ENCODE results near the gene ATP1B4.

The ATP1B4 gene

GRCh38 chrX:120361764-120362305 is at the start of gene ATP1B4:
ATP1B4 (plus strand) TSS chrX:120362089; CDS start chrX:120362169, 80 bp downstream.
- DNase-seq, result no peak

- DNase-seq, result no peak
Observed at GRCh38 chrX:120315776-120316175, 46.1 kb upstream of the ATP1B4 start.

- no peak for DNase-seq
Observed at GRCh38 chrX:120316587-120317283, 45.2 kb upstream of the ATP1B4 start.

GRCh38 chrX:120318411-120318810 is 43.5 kb upstream of the ATP1B4 start:
- DNase-seq, result no peak

- no peak for DNase-seq
Observed at GRCh38 chrX:120321520-120322281, 40.2 kb upstream of the ATP1B4 start.

GRCh38 chrX:120331116-120331515 is 30.8 kb upstream of the ATP1B4 start:
- no peak for DNase-seq

- no peak for DNase-seq
Observed at GRCh38 chrX:120332394-120332793, 29.5 kb upstream of the ATP1B4 start.

GRCh38 chrX:120334151-120334550 is 27.7 kb upstream of the ATP1B4 start:
- DNase-seq, result no peak

GRCh38 chrX:120334603-120335002 is 27.3 kb upstream of the ATP1B4 start:
- DNase-seq, result peak; percentile 17

GRCh38 chrX:120335289-120335688 is 26.6 kb upstream of the ATP1B4 start:
- DNase-seq, result peak; percentile 41

GRCh38 chrX:120336899-120337298 is 25.0 kb upstream of the ATP1B4 start:
- no peak for DNase-seq

GRCh38 chrX:120344566-120344965 is 17.3 kb upstream of the ATP1B4 start:
- peak; percentile 4 for DNase-seq

- DNase-seq, result no peak
Observed at GRCh38 chrX:120350450-120351138, 11.3 kb upstream of the ATP1B4 start.

GRCh38 chrX:120356084-120356483 is 5.8 kb upstream of the ATP1B4 start:
- DNase-seq, result no peak

GRCh38 chrX:120357186-120357585 is 4.7 kb upstream of the ATP1B4 start:
- no peak for DNase-seq

GRCh38 chrX:120358737-120359456 is 3.0 kb upstream of the ATP1B4 start:
- no peak for DNase-seq

- DNase-seq, result peak; percentile 48
Observed at GRCh38 chrX:120365320-120365719, 3.4 kb downstream of the ATP1B4 start.

- no peak for DNase-seq
Observed at GRCh38 chrX:120365968-120366367, 4.1 kb downstream of the ATP1B4 start.

GRCh38 chrX:120366794-120367193 is 4.9 kb downstream of the ATP1B4 start:
- no peak for DNase-seq

- no peak for DNase-seq
Observed at GRCh38 chrX:120367402-120368109, 5.7 kb downstream of the ATP1B4 start.

- peak; percentile 41 for DNase-seq
Observed at GRCh38 chrX:120372667-120373370, 10.9 kb downstream of the ATP1B4 start.

All from MV-4-11 (cell line).